Liver (tissue), 9 donors: ENCODE results near the gene RAB3B. TPM values are rescaled to one million over a fixed set of nuclear protein-coding genes. Genes with fewer than 3 reads are reported as not detected.

ENCODE experiments used
- DNase-seq: peaks from one replicate; pipeline ENCODE4 v3.0.0-alpha.2; 2017; ENCODE audit warnings: low spot score
- H3K27ac ChIP-seq, 2 donors: one replicate each; pipeline ENCODE4 v1.7.0; 2013; ENCODE audit warnings: inconsistent platforms in 2 of 2, low read length in 2 of 2, control low read depth in 1 of 2, low read depth in 1 of 2, mild to moderate bottlenecking in 1 of 2
- H3K27me3 ChIP-seq, 4 donors: one replicate each; pipeline versions ENCODE4 v1.6.1 to v1.7.0; 2013; ENCODE audit warnings: low read length in 3 of 4, inconsistent platforms in 1 of 4, mild to moderate bottlenecking in 1 of 4, moderate library complexity in 1 of 4; ENCODE audit not compliant: control insufficient read depth in 4 of 4, insufficient read depth in 4 of 4
- H3K36me3 ChIP-seq, 4 donors: one replicate each; pipeline versions ENCODE4 v1.6.1 to v1.7.0; 2013; ENCODE audit warnings: low read length in 3 of 4, mild to moderate bottlenecking in 3 of 4, low read depth in 1 of 4, moderate library complexity in 1 of 4; ENCODE audit not compliant: control insufficient read depth in 4 of 4, insufficient read depth in 3 of 4
- H3K4me1 ChIP-seq, 4 donors: one replicate each; pipeline versions ENCODE4 v1.6.1 to v1.7.0; 2013; ENCODE audit warnings: low read length in 3 of 4, mild to moderate bottlenecking in 3 of 4, moderate library complexity in 1 of 4; ENCODE audit not compliant: control insufficient read depth in 4 of 4, insufficient read depth in 4 of 4
- H3K4me3 ChIP-seq, 3 donors: one replicate each; pipeline versions ENCODE4 v1.6.1 to v1.7.0; 2013; ENCODE audit warnings: low read length in 3 of 3, control low read depth in 1 of 3, low read depth in 1 of 3, mild to moderate bottlenecking in 1 of 3
- H3K9ac ChIP-seq, 2 donors: one replicate each; pipeline ENCODE4 v1.7.0; 2013; ENCODE audit warnings: low read length in 2 of 2, mild to moderate bottlenecking in 2 of 2, moderate library complexity in 2 of 2, control low read depth in 1 of 2, low read depth in 1 of 2
- H3K9me3 ChIP-seq, 4 donors: one replicate each; pipeline versions ENCODE4 v1.6.1 to v1.7.0; 2013; ENCODE audit warnings: low read length in 3 of 4; ENCODE audit not compliant: control insufficient read depth in 4 of 4
- CTCF ChIP-seq: fragments of 150-350 bp; IDR thresholded peaks from 2 replicates; pipeline ENCODE4 v1.5.1; 2017; ENCODE audit warnings: improper control_type of control experiment, low read depth, low read length; ENCODE audit not compliant: missing input control
- EGR1 ChIP-seq, 2 donors: IDR thresholded peaks; 2 replicates each; pipeline ENCODE4 v1.6.1; 2016 to 2018; ENCODE audit warnings: antibody characterized with exemption in 2 of 2, low read depth in 2 of 2
- FOXA1 ChIP-seq: IDR thresholded peaks from 2 replicates; pipeline ENCODE4 v1.6.1; 2016; ENCODE audit warnings: antibody characterized with exemption
- GABPA ChIP-seq, 2 donors: IDR thresholded peaks in 1 of 2; conservative IDR thresholded peaks in 1 of 2; 2 replicates each; pipeline ENCODE4 v1.6.1; 2016; ENCODE audit warnings: antibody characterized with exemption in 2 of 2, mild to moderate bottlenecking in 1 of 2, moderate library complexity in 1 of 2
- HNF4A ChIP-seq, 2 donors: conservative IDR thresholded peaks; 2 replicates each; pipeline ENCODE4 v1.6.1; 2016; ENCODE audit warnings: antibody characterized with exemption in 2 of 2, mild to moderate bottlenecking in 2 of 2
- MAX ChIP-seq: IDR thresholded peaks from 2 replicates; pipeline ENCODE4 v1.6.1; 2016; ENCODE audit warnings: antibody characterized with exemption
- NR2F2 ChIP-seq: IDR thresholded peaks from 2 replicates; pipeline ENCODE4 v1.6.1; 2016; ENCODE audit warnings: antibody characterized with exemption
- RAD21 ChIP-seq, 2 donors: IDR thresholded peaks; 2 replicates each; pipeline ENCODE4 v1.6.1; 2016; ENCODE audit warnings: antibody characterized with exemption in 2 of 2, mild to moderate bottlenecking in 2 of 2
- RXRA ChIP-seq, 2 donors: IDR thresholded peaks; 2 replicates each; pipeline ENCODE4 v1.6.1; 2017 to 2018; ENCODE audit warnings: antibody characterized with exemption in 2 of 2, mild to moderate bottlenecking in 1 of 2
- SP1 ChIP-seq: IDR thresholded peaks from 2 replicates; pipeline ENCODE4 v1.6.1; 2018; ENCODE audit warnings: antibody characterized with exemption, mild to moderate bottlenecking
- YY1 ChIP-seq: IDR thresholded peaks from 2 replicates; pipeline ENCODE4 v1.6.1; 2016; ENCODE audit warnings: antibody characterized with exemption, mild to moderate bottlenecking
- WGBS: extraction: QIAGEN DNeasy Blood & Tissue Kit; methylation state at CpG from one replicate; pipeline ENCODE4 v1.1.7; 2013; 5-methylcytosine and 5-hydroxymethylcytosine counted together
- polyA plus RNA-seq, 2 donors: library from polyadenylated mRNA; stranded (reverse) in 1 of 2; unstranded in 1 of 2; fragments of 200-250 nt in 1 of 2; fragments of >200 nt in 1 of 2; fragmentation: Nextera tagmentation in 1 of 2; extraction: Ambion mirVana in 1 of 2; gene quantifications; one replicate each; pipeline versions ENCODE4 v1.2.1 to v1.2.3, GENCODE V29; 2013 to 2015
- total RNA-seq, 2 donors: library from RNA; depleted of rRNA; stranded (reverse); fragments of >200 nt; gene quantifications; one replicate each; pipeline ENCODE4 v1.2.3, GENCODE V29; 2014
- donor health status: healthy.
- donor health status: healthy.
- donor health status: healthy.
- donor health status: healthy.
- donor health status: healthy.

Gene RAB3B
- total and polyA plus RNA-seq, 4 donors: 0.17 to 5.4 (median 0.32) TPM

- no peak for TF ChIP-seq FOXA1
- TF ChIP-seq MAX: no peak
- no peak for TF ChIP-seq CTCF
- TF ChIP-seq EGR1 (IDR thresholded peaks at IDR 0.05; ENCODE audit: low read depth in 2 of 2): no peak
- TF ChIP-seq RAD21 (IDR thresholded peaks at IDR 0.05): no peak
- TF ChIP-seq RXRA (IDR thresholded peaks at IDR 0.05): no peak
- TF ChIP-seq HNF4A (conservative IDR thresholded peaks at IDR 0.05): no peak
- no peak overlapping the region for H3K27ac ChIP-seq
- no peak for DNase-seq
- H3K9ac ChIP-seq: no peak overlapping the region
- no peak overlapping the region for H3K4me3 ChIP-seq
- H3K27me3 ChIP-seq: no peaks in the 10 kb centered on the region
- H3K9me3 ChIP-seq: no peaks in the 10 kb centered on the region
- 61% methylated on average over 3 of the region's 3 CpGs for WGBS
- H3K4me1 ChIP-seq: no peaks in the 10 kb centered on the region
- no peaks in the 10 kb centered on the region for H3K36me3 ChIP-seq
These were observed 68.5 kb downstream of the RAB3B start for GRCh38 chr1:51922040-51922439.

GRCh38 chr1:51920130-51920529 is 70.4 kb downstream of the RAB3B start:
- Histone ChIP-seq H3K27me3 (no peaks in the 10 kb centered on the region), H3K9ac (no peak overlapping the region), H3K9me3 (no peaks in the 10 kb centered on the region), H3K4me1 (no peaks in the 10 kb centered on the region), H3K36me3 (no peaks in the 10 kb centered on the region), H3K27ac (no peak overlapping the region), H3K4me3 (no peak overlapping the region)
- no peak for DNase-seq
- TF ChIP-seq MAX (no peak), CTCF (no peak), YY1 (no peak), NR2F2 (no peak), SP1 (no peak)
- WGBS: 74% methylated on average over 5 of the region's 5 CpGs

GRCh38 chr1:51919684-51920083 is 70.8 kb downstream of the RAB3B start:
- no peak overlapping the region for H3K9ac ChIP-seq
- no peak overlapping the region for H3K4me3 ChIP-seq
- 94% methylated on average over 10 of the region's 10 CpGs for WGBS
- H3K27ac ChIP-seq: no peak overlapping the region
- no peaks in the 10 kb centered on the region for H3K36me3 ChIP-seq
- DNase-seq: no peak
- no peaks in the 10 kb centered on the region for H3K27me3 ChIP-seq
- TF ChIP-seq GABPA (IDR thresholded peaks at IDR 0.05 in 1 of 2, conservative IDR thresholded peaks at IDR 0.05 in 1 of 2) (no peak), MAX (no peak)
- no peaks in the 10 kb centered on the region for H3K9me3 ChIP-seq
- no peaks in the 10 kb centered on the region for H3K4me1 ChIP-seq
